Superior temporal gyrus (tissue), 1 donor: Measurements from ENCODE around the gene FXYD2.
"Not testable (repeated sequence)": the region's sequence is repeated elsewhere in the genome, so short reads cannot be mapped to it uniquely, and the experiment has no call there.

Experiments
- DNase-seq: peaks from one replicate; pipeline ENCODE4 v3.0.0-alpha.2; 2016; ENCODE audit errors: extremely low spot score

Gene FXYD2

DNA sequence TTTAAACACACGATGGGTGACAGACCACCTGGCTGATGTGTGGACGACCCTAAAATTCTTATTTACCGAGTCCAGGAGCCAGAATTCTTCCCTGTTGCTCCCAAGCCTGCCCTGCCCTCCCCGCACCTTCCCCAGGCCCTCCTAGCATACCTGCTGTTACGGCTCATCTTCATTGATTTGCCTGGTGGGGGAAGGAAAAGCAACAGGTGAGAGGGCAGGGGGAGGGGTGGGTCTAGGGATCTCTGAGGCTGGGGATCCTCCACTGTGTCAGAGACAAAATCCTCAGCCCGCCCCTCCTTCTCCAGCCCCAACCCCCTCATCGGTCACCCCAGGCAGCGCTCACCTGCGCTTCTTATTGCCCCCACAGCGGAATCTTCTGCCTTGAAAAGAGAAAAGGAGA, 4.0 kb downstream of the FXYD2 start:
- no peak for DNase-seq

DNA sequence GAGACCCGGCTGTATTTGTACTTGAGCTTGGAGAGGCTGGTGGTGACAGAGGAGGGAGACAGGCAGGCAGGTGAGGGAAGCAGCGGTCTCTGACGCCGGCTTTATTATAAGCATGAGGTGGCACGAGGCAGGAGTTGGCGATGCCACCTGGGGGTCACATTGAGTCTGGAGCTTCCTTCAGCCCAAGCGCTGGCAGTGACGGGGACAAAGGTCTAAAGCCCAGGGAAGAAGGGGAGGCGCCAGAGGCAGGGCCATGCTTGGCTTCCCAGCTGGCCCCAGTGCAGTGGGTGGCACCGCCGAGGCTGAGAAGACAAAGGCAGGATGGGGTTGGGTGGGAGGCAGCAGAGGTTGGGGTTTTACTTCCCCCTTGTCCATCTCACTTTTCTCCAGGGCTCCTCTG, 4.5 kb downstream of the FXYD2 start:
- no peak for DNase-seq

DNA sequence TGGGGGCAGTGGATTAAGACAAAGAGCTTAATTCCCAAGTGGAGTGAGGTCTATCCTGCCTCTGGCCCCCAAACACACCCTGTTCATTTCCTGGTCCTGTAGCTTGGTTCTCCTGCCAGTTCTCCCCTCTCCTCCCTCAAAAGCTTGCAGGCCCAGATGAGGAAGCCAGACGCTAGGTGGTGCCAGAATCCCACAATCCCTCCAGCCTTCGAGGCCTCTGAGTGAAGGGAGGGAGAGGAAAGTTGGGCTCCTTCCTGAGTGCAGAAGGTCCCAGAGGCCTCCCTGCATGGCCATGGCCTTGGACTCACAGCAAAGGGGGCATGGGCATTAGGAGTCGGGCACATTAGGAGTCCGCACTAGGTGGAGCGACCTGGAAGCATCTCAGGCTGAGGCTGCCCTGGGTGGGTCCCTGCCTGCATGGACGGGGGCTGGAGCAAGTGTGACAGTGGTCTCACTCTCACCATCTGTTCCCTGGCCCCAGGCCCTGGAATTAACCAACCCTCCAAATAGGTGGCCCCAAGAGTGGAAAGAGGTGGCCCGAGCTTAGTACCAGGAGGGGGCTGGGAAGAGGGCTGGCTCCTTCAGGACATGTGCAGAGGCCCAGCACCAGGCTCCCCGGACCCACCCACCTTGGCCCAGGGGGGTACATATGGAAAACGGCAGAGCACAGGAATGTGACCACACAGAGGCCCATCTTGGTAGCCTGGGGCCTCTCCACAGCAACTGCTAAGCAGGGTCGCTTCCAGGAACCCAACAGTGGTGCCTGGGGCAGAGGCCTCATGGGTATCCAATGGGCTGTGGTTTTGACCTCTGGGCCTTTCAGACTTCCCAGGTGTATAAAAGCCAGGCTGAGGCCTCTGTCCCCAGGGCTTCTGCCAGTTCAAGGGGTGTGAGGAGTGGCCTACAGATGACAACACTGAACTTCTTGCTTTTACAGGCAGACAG, 5.2 kb downstream of the FXYD2 start:
- DNase-seq = peak; percentile 73

DNA sequence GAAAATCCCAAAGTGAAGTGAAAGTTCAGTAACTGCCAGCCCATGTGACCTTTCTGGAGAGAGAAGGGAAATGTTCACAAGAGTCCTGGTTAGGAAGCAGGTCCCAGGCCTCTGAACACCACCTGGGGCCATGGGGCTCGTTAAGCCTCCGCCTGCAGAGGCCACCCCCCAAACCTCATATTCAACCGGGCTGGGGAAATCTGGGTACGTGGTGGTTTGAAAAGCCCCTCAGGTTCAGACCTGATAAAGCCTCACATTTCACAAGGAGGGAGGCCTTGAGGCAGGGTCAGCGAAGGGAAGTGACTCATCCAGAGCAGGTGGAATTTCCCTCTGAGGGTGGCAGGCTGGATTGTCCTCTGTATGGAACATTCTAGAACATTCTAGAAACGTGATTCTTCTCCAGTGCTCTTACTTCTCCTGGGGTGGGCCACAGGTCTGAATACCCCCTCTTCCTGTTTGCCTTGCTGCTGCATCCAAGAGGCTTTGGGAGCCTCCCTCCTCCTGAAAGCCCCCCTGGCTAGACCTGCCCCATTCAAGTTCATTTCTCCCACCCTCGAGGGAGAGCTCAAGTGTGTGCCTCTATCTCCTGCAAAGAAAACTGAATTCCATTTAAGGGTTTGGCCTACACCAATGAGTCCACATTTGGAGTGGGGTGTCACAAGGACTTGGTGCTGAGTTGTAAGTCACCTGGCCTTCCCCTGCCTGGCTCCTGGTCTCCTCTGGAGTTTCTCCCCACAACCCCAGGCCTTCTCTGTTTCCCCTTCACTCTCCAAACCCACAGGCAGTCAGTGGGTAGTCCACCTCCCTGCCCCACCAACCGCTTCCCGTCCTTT, 6.3 kb downstream of the FXYD2 start:
- DNase-seq = no peak

DNA sequence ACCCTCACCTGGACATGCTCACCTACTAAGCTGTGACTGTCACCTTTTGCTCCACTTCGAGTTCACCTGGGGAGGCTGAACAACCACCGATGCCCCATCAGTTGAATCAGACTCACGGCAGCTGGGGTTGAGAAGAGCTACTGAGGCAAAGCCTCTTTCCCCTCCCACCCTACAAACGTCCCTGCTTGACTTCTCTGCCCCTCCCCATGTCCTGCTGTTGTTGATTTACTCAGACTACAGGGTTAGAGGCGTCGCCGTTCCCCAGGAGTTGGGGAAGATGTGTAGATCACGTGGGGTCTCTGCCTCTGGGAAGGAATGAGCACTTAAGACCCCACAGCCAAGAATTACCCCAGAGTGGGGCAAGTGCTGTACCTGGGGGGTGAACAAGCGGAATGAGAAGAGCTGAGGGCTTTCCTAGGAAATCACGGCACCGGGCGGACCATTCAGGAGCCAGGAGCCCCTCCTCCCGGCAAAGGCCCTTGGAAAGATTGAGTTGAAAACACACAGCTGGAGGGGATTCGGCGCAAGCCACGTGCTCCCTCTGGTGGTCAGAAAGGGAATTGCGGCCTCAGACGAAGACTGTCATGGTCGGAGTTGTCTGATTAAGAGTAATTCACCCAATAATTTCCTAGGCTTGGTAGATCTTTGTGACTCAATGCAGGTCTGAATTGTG, 7.0 kb downstream of the FXYD2 start:
- DNase-seq = peak; percentile 96

DNA sequence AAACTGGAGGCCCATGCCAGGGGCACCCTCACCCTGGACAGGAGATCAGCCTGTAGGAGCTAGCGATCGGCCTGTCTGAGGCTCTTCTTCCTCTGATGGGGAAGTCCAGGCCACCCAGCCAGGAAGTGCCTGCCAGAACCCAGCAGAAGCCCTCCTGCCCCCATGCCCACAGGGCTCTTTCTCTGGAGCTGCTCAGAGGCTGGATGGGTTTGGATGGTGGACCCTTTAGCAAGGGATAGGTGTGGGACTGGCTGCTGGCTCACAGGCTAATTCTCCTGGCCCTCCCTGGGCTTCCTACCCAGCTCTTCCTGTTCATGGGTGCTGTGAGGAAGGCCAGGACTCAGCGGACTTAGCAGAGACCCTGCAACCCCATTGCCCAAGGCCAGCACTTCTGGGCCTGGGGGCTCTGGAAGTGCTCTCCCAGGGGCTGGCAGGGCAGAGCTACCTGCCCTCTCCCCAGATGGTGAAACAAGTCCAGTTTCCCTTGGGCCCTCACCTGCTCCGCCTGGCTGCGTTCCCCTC, 7.6 kb downstream of the FXYD2 start:
- DNase-seq = no peak

DNA sequence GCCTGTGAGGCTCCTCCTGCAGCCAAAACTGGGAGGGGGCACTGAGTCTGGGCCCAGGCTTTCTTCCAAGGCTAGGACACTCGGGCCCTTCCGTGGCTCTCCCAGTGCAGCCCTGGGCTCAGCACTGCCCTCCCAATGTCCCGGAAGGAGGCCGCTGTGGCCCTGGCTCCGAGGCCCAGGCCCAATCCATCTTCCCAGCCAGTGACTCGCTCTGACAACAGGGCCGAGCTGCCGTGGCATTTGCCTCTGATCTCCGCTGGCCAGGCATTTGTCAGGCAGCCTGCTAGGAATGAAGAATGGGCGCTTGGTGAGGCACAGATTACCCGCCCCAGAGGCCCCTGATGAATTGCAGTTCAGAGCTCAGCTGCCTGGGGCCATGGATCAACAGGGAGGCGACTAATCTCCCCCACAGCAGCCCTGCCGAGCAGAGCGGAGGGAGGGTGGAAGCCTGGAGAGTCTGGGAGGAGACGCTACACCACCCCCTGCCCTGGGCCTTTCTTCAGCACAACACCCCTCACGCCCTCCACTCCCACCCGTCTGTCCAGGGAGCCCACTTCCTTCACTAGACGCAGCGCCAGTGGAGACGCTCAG, 8.3 kb downstream of the FXYD2 start:
- DNase-seq = no peak

DNA sequence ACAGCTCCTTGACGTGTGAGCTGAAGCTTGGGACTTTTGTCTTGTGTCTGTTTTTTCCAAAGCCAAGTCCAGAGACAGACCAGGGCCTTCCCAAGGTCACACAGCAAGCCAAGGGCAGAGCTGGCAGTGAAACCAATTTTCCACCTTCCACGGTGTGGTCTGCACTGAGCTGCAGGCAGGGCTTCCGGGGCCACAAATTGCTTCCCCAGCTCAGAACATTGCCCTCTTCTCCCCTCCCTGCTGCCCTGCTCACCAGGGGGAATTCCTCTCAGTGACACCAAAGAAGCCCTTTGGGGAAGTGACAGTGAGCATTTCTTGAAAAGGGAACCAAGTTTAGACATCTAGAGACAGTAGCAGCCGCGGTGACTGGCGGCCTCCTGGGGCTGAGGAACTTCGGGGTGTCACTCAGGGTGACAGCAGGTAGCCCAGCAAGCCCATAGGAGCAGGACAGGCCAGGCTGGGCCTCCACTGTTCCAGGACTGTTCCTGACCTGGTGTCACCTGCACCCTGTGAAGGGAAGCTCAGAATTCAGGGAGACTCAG, 9.2 kb downstream of the FXYD2 start:
- no peak for DNase-seq

DNA sequence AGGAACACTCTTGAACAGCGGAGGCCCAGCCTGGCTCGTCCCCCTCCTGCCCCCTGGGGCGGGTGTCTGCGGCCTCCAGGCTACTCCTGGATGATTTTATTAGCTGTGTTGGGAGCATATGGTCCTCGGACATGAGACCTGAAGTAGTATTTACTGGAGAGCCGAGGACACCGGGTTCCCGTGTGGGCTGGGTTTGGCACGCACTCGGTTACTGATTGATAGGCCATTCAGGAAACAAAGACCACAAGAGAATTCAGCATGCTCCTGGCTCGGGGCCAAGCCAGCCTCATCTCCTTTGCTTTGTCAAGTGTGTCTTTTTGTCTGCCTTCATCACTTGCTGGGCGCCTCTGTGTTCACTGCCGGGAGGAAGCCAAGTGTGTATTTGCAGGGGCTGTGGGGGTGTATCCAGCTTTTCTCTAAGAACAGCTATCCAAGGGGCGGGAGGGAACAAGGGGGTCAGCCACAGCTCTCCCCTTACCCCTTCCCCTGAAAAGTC, 9.7 kb downstream of the FXYD2 start:
- DNase-seq = no peak

DNA sequence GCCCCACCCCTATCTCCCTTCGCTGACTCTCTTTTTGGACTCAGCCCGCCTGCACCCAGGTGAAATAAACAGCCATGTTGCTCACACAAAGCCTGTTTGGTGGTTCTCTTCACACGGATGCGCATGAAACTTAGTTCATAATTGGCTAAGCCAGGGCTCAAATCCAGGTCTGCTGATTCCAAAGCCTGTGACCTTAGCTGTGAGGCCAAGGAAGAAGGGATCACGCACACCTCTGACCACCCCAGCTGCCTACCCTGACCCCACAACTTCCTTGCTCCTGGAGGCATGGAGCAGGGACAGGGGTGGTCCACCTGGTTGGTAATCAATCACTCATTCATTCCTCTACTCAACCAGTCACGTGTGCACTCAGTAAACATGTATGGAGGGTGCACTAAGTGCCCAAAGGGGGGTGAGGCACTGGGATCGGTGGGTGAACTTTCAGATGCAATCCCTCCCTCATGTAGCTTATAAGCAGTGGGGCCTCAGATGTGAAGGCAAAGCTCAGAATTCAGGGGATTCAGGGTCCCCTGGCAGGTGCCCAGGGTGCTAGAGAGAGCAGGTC, 10.3 kb downstream of the FXYD2 start:
- DNase-seq = no peak

DNA sequence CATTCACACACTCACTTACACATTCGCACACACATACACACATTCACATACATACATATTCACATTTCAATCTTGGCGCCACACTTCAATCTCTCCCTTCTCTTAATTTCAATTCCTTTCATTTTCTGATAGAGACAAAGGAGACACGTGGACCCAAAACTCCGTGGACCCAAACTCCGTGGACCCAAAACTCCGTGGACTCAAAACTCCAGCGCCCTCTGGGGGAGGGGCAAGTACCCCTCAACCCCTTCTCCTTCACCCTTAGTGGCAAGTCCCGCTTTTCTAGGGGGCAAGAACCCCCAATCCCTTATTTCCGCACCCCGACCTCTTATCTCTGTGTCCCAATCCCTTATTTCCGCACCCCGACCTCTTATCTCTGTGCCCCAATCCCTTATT, 14.5 kb downstream of the FXYD2 start:
- not testable (repeated sequence) for DNase-seq

DNA sequence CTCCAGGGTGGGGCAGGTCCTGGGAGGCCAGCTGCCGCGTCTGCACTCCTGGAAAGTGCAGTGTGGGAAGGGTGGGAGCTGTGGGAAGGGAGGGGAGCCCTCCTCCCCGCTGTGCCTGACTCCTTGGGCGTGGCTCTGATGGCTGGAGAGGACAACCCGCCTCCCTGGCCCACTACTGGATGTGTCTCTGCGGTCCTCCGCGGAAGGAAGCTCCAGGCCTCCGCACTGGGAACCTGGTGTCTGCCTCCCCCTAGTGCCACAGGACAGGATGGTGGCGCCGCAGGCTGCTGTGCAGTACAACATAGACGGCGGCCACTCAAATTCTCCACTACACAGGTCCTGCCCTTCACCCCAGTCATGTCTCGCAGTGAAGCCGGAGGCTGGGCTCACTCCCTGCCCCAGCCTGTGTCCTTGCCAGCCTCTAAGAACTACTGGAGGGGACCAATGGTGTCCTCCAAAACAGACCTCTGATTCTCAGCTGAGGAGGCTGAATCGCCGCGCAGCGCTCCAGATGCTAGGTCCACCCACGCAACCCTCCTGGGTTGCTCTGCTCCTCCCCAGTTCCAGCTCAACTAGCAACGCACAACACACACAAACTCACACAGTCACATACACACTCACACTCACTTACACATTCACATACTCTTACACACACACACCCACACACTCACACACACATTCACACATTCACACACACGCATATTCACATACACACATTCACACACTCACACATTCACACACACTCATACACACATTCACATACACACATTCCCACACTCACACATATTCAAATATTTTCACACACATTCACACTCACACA, 15.1 kb downstream of the FXYD2 start:
- peak; percentile 90 for DNase-seq

DNA sequence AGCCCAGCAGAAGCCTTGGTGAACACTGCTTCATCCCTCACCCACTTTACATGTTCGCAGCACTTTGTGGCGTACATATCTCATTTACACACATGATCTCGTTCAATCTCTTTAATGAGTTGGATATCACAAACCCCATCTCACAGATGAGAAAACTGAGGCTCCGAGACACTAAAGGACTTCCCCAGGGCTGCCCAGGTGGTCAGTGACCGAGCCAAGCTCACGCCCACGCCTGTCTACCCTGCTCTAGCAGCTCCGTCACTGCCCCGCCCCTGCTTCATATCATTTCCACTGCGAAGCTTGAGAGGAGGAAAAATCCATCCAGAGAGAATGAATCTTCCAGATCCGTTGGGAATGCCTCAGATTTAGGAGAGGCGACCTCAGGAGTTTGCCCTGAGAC, 15.8 kb downstream of the FXYD2 start:
- DNase-seq = no peak

DNA sequence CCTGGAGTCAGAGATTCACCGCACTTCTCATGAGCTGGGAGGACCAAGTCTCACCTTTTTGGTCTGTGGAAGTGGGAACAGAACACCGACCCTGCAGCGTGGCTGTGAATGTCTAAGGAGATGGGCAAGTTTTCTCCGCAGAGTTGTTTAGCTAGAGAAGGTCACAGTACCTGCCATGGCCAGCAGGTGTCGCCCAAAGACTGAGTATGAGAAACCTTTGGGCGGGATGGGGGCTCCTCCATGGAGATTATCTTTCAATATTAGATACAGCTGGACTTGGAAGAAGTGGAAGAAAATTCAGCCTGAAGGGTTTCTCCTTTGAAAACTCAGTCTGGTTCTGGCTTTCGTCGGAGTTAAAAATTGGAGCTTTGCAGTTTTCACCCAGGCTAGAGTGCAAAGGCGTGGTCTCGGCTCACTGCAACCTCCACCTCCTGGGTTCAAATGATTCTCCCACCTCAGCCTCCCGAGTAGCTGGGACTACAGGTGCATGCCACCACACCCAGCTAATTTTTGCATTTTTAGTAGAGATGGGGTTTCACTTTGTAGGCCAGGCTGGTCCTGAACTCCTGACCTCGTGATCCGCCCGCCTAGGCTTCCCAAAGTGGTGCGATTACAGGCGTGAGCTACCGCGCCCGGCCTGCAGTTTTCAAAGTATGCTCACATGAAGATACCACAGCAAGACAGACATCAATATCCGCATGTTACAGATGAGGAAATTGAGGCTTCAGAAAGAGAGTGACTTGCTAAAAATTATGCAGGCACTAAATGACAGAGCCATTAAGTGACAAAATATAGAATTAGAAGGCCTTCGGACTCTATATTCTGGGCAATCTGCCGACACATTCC, 16.8 kb downstream of the FXYD2 start:
- DNase-seq = peak; percentile 95

DNA sequence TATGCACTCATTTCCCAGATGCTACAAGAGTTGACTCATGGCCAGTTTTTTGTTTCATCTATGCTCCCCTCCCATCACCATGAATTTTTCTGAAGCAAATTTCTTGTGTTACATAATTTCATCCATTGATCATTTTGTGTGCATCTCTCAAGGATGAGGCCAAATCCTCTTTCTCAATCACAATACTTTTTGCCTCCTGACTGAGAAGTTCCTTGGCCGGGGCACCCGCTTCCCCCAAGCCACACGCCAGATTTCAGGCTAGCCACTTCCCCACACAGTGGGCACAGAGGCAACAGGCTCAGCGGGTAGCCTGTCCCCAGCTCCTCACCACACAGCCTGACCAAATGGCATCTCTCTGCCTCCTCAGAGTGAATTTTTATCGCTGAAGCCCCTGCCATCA, 17.7 kb downstream of the FXYD2 start:
- no peak for DNase-seq

DNA sequence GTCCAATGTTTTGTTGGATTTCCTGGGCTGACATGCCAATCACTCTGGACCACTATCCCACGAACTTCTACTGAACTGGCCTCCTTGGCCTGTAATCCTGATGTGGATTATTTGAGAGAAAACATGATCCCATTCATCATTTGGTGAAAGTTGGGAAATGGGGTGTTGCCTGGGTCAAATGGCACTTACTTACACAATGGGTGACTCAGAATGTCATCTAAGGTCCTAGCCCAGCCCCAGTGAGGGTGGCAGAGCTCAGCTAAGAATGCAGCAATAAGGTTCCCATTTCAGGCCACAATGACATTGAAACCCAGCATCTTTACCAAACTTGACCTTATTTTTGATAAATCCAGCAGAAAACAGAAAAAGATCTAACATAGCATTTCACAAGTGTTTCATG, 19.5 kb downstream of the FXYD2 start:
- no peak for DNase-seq

DNA sequence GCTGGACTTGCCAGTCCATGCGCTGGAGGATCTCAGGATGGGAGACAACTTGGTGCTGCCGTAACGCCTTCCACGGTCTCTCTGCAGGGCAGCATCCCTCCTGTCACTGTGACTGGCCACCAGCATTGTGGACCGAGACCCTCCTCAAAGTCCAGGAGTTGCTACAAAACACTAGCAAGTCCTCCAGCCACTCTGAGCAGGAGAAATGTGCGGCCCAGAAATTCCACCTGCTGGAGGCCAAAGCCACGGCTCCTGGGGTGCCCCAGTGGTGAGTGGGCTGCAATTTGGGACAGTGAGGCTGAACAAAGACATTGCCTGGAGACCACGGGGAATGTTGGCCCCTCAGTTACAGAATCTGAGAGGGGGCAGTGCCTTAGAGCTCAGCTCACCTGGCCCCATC, 20.6 kb downstream of the FXYD2 start:
- no peak for DNase-seq

DNA sequence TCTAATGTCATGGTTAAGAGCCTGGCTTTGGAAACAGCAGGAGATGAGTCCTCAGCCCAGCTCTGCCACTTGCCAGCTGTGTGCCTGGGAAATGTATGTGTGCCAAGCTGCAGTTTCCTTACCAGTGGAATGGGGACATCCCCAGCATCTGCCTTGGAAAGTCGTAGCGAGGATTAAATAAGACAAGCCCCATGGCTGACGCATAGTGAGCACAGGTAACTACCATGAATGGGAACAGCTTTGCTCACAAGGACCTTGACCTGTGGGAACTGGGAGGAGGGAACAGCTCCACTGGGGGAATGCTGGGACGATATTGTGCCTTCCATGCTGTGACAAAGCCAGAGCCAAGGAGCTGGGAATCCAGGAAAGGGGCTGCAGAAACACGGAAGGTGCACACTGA, 24.9 kb downstream of the FXYD2 start:
- no peak for DNase-seq
